OCI-LY1 (cell line): ENCODE measurements around the gene REC8.

Experiments used
- H2AFZ ChIP-seq: fragments of 200-600 bp; sonication (generic), shearing (Covaris generic); 2 replicates; pipeline ENCODE4 v1.6.0; 2014; ENCODE audit warnings: antibody characterized with exemption, mild to moderate bottlenecking, low read length
- H3F3A ChIP-seq: fragments of 200-600 bp; sonication (generic), shearing (Covaris generic); 2 replicates; pipeline ENCODE4 v1.6.0; 2014; ENCODE audit warnings: mild to moderate bottlenecking, antibody characterized with exemption, low read length, moderate library complexity; ENCODE audit not compliant: insufficient read depth
- H3K27ac ChIP-seq: fragments of 200-600 bp; sonication (generic); 2 replicates; pipeline ENCODE4 v1.5.1; 2014; ENCODE audit warnings: low read length, mixed run types, mild to moderate bottlenecking, low read depth; ENCODE audit not compliant: poor library complexity, severe bottlenecking
- H3K27me3 ChIP-seq: fragments of 200-600 bp; sonication (generic); 2 replicates; pipeline ENCODE4 v1.6.0; 2014; ENCODE audit warnings: antibody characterized with exemption, mild to moderate bottlenecking, low read length, moderate library complexity; ENCODE audit not compliant: insufficient read depth
- H3K36me3 ChIP-seq: fragments of 200-600 bp; sonication (generic); 2 replicates; pipeline ENCODE4 v1.6.1; 2014; ENCODE audit warnings: mild to moderate bottlenecking, antibody characterized with exemption, low read length, moderate library complexity, mixed read lengths; ENCODE audit not compliant: insufficient read depth
- H3K4me1 ChIP-seq: fragments of 200-600 bp; sonication (generic); 2 replicates; pipeline ENCODE4 v1.5.1; 2014; ENCODE audit warnings: mild to moderate bottlenecking, low read length, moderate library complexity; ENCODE audit not compliant: insufficient read depth, severe bottlenecking
- H3K4me2 ChIP-seq: fragments of 200-600 bp; sonication (generic), shearing (Covaris generic); 2 replicates; pipeline ENCODE4 v1.6.1; 2014; ENCODE audit warnings: low read length
- H3K4me3 ChIP-seq: fragments of 200-600 bp; sonication (generic); 2 replicates; pipeline ENCODE4 v1.5.1; 2014; ENCODE audit warnings: low read length, low read depth, mild to moderate bottlenecking, mixed read lengths; ENCODE audit not compliant: poor library complexity, severe bottlenecking
- H3K79me2 ChIP-seq: fragments of 200-600 bp; shearing (Covaris generic); 2 replicates; pipeline ENCODE4 v1.6.1; 2016; ENCODE audit warnings: mixed run types, low read length, mixed read lengths; ENCODE audit not compliant: insufficient read depth
- H3K9ac ChIP-seq: fragments of 200-600 bp; sonication (generic), shearing (Covaris generic); 2 replicates; pipeline ENCODE4 v1.6.1; 2014; ENCODE audit warnings: mild to moderate bottlenecking, low read length, mixed read lengths
- H3K9me2 ChIP-seq: fragments of 200-600 bp; sonication (generic), shearing (Covaris generic); 2 replicates; pipeline ENCODE4 v1.6.1; 2014; ENCODE audit warnings: low read depth, mild to moderate bottlenecking, low read length, mixed read lengths
- H3K9me3 ChIP-seq: fragments of 200-600 bp; shearing (Covaris generic); 2 replicates; pipeline ENCODE4 v1.6.1; 2014; ENCODE audit warnings: low read length, mixed read lengths
- H4K20me1 ChIP-seq: fragments of 200-600 bp; sonication (generic), shearing (Covaris generic); 2 replicates; pipeline ENCODE4 v1.6.0; 2016; ENCODE audit warnings: mild to moderate bottlenecking, low read length; ENCODE audit not compliant: insufficient read depth
- EZH2 ChIP-seq: fragments of 200-600 bp; sonication (generic), shearing (Covaris generic); IDR thresholded peaks from 2 replicates; pipeline ENCODE4 v1.8.0; 2017; ENCODE audit warnings: borderline replicate concordance, mixed run types, mild to moderate bottlenecking, antibody characterized with exemption, low read length, moderate library complexity, mixed read lengths
- TF ChIP-seq, protein P1 (sequence below): fragments of 200-600 bp; sonication (generic), shearing (Covaris generic); IDR thresholded peaks from 2 replicates; pipeline ENCODE4 v1.5.1; 2017; ENCODE audit warnings: mild to moderate bottlenecking, antibody characterized with exemption, low read length, moderate library complexity, mixed read lengths

REC8 gene

DNA sequence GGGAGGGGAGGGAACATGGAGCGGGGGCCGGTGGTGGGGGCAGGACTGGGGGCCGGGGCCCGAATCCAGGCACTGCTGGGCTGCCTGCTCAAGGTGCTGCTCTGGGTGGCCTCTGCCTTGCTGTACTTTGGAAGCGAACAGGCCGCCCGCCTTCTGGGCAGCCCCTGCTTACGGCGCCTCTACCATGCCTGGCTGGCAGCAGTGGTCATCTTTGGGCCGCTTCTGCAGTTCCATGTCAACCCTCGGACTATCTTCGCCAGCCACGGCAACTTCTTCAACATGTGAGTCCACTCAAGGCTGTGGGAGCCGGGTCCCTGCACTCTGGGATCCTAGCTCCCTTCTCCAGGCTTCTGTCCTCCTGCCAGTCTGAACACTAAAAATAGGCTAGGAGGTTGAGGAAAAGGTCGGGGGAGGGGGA is 40.3 kb upstream of the REC8 start:
- H3K9me2 ChIP-seq, result no peaks in the 10 kb centered on the region
- H2AFZ ChIP-seq, result no peak overlapping the region
- no peak overlapping the region for H3K4me3 ChIP-seq
- H3K36me3 ChIP-seq, result no peaks in the 10 kb centered on the region
- no peaks in the 10 kb centered on the region for H3F3A ChIP-seq
- no peak overlapping the region for H3K9ac ChIP-seq
- H3K27ac ChIP-seq, result no peak overlapping the region
- no peaks in the 10 kb centered on the region for H4K20me1 ChIP-seq
- H3K79me2 ChIP-seq, result no peaks in the 10 kb centered on the region
- H3K4me1 ChIP-seq, result peaks cover 19% of the 10 kb centered on the region
- TF ChIP-seq, protein P1, sequence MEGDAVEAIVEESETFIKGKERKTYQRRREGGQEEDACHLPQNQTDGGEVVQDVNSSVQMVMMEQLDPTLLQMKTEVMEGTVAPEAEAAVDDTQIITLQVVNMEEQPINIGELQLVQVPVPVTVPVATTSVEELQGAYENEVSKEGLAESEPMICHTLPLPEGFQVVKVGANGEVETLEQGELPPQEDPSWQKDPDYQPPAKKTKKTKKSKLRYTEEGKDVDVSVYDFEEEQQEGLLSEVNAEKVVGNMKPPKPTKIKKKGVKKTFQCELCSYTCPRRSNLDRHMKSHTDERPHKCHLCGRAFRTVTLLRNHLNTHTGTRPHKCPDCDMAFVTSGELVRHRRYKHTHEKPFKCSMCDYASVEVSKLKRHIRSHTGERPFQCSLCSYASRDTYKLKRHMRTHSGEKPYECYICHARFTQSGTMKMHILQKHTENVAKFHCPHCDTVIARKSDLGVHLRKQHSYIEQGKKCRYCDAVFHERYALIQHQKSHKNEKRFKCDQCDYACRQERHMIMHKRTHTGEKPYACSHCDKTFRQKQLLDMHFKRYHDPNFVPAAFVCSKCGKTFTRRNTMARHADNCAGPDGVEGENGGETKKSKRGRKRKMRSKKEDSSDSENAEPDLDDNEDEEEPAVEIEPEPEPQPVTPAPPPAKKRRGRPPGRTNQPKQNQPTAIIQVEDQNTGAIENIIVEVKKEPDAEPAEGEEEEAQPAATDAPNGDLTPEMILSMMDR, result no peak
- no peak for TF ChIP-seq EZH2
- H3K9me3 ChIP-seq, result no peaks in the 10 kb centered on the region
- no peak overlapping the region for H3K4me2 ChIP-seq
- H3K27me3 ChIP-seq, result no peaks in the 10 kb centered on the region

DNA sequence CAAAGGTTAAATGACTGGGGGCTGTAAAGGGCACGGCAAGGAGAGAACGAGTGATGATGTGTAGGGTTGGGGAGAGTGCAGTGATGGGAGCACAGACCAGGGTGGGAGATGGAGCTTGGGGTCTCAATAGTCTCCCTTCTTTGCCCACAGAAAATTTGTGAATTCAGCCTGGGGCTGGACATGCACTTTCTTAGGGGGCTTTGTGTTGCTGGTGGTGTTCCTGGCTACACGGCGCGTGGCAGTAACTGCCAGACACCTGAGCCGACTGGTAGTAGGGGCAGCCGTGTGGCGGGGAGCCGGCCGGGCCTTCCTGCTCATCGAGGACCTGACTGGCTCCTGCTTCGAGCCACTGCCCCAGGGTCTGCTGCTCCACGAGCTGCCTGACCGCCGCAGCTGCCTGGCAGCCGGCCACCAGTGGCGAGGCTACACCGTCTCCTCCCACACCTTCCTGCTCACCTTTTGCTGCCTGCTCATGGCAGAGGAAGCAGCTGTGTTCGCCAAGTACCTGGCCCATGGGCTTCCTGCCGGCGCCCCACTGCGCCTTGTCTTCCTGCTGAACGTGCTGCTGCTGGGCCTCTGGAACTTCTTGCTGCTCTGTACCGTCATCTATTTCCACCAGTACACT is 39.7 kb upstream of the REC8 start:
- no peak overlapping the region for H2AFZ ChIP-seq
- peaks cover 25% of the 10 kb centered on the region for H3K4me1 ChIP-seq
- no peak overlapping the region; the same call in 1 of the 2 replicates for H3K9ac ChIP-seq
- no peaks in the 10 kb centered on the region for H3K79me2 ChIP-seq
- H3K9me2 ChIP-seq, result no peaks in the 10 kb centered on the region
- no peak overlapping the region for H3K4me3 ChIP-seq
- no peaks in the 10 kb centered on the region for H4K20me1 ChIP-seq
- H3K27me3 ChIP-seq, result no peaks in the 10 kb centered on the region
- H3K27ac ChIP-seq, result no peak overlapping the region
- H3F3A ChIP-seq, result no peaks in the 10 kb centered on the region
- peaks cover 1% of the 10 kb centered on the region; the same call in 1 of the 2 replicates for H3K36me3 ChIP-seq
- no peak for TF ChIP-seq EZH2
- TF ChIP-seq, protein P1, result no peak
- H3K9me3 ChIP-seq, result no peaks in the 10 kb centered on the region
- H3K4me2 ChIP-seq, result peak overlapping the region; percentile 20; the same call in 1 of the 2 replicates

DNA sequence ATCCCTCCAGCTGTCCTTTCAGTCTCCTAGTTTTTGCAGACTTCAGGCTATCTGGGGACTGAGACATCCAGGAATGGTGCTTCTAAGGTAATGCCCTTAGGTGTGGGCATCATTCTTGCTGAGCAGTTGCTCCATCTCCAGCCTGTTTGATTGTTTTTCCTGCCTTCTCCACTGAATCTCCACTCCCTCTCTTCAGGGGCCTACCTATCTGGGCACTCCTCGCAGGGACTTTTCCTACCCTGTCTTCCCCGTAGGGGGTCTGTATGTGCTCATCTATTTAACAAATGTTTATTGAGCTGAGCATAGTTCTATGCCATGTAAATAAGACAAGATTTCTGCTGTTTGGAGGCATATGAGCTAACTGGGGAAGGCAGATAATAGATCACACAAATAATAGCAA is 38.9 kb upstream of the REC8 start:
- Histone ChIP-seq H3K4me3 (no peak overlapping the region), H3K27ac (no peak overlapping the region), H3K9me2 (no peaks in the 10 kb centered on the region), H3K27me3 (no peaks in the 10 kb centered on the region), H2AFZ (no peak overlapping the region), H3F3A (no peaks in the 10 kb centered on the region), H3K79me2 (no peaks in the 10 kb centered on the region), H3K36me3 (peaks cover 9% of the 10 kb centered on the region), H3K9me3 (no peaks in the 10 kb centered on the region), H3K4me1 (peaks cover 29% of the 10 kb centered on the region), H4K20me1 (no peaks in the 10 kb centered on the region), H3K9ac (no peak overlapping the region), H3K4me2 (no peak overlapping the region)
- TF ChIP-seq, protein P1, result no peak
- TF ChIP-seq EZH2, result no peak
